ENCODE results near the gene ACP5. TPM values are rescaled to one million over a fixed set of nuclear protein-coding genes. Genes with fewer than 3 reads are reported as not detected.
"Not testable (repeated sequence)": the region's sequence is repeated elsewhere in the genome, so short reads cannot be mapped to it uniquely, and the experiment has no call there.

ACP5 gene
- total RNA-seq, 1 experiment from 2014 or later: 0.85 TPM

- intact Hi-C loops (cut with micrococcal nuclease; ENCODE audit: unreplicated experiment) (no loop called here), in situ Hi-C loops (cut with HindIII; ENCODE audit: low pct_unique_long_range_greater_than_20kb, low sequenced_read_pairs) (no loop called here)
- H3K27me3 ChIP-seq (ENCODE audit: control insufficient read depth, insufficient read depth, low read length): no peaks in the 10 kb centered on the region
- ChIA-PET POLR2A (no interaction called here), CTCF (no interaction called here)
- peaks cover 6% of the 10 kb centered on the region; the same call in 1 of the 2 replicates for H3K9me3 ChIP-seq (ENCODE audit: control insufficient read depth, insufficient read depth, low read depth, low read length)
- no peak overlapping the region for H3K27ac ChIP-seq (ENCODE audit: low read length)
- no peak for ATAC-seq
- DNase-seq (ENCODE audit: low read depth, low spot score): no peak
- H3K4me3 ChIP-seq (ENCODE audit: low read depth in 2 of 2, low read length in 2 of 2): no peak overlapping the region
- no peaks in the 10 kb centered on the region for H3K4me1 ChIP-seq (ENCODE audit: control insufficient read depth, insufficient read depth, low read length)
- no peaks in the 10 kb centered on the region; the same call in 1 of the 2 replicates for H3K36me3 ChIP-seq (ENCODE audit: control insufficient read depth, insufficient read depth, low read length)
- TF ChIP-seq TCF7L2 (IDR thresholded peaks at IDR 0.05; ENCODE audit: low read depth, low read length) (no peak), POLR2AphosphoS5 (IDR thresholded peaks at IDR 0.05; ENCODE audit: low read depth, low read length) (no peak), REST (IDR thresholded peaks at IDR 0.05; ENCODE audit: insufficient read depth in 1 of 2, low read depth in 2 of 2, low read length in 1 of 2) (no peak), CTCF (IDR thresholded peaks at IDR 0.05) (no peak), SIN3A (IDR thresholded peaks at IDR 0.05; ENCODE audit: borderline replicate concordance, insufficient read depth, low read depth, low read length) (no peak)
- BruUV-seq (replicated peaks): no TSS peak
These were observed 46.6 kb upstream of the ACP5 start for GRCh38 chr19:11624069-11624463.

GRCh38 chr19:11622401-11622800 is 45.0 kb upstream of the ACP5 start:
- BruUV-seq (replicated peaks); H3K36me3 ChIP-seq (ENCODE audit: control insufficient read depth, insufficient read depth, low read length); H3K27me3 ChIP-seq (ENCODE audit: control insufficient read depth, insufficient read depth, low read length); DNase-seq (ENCODE audit: low read depth, low spot score); POLR2A ChIA-PET; H3K4me3 ChIP-seq (ENCODE audit: low read depth in 2 of 2, low read length in 2 of 2); H3K27ac ChIP-seq (ENCODE audit: low read length); ATAC-seq; intact Hi-C loops (cut with micrococcal nuclease; ENCODE audit: unreplicated experiment); in situ Hi-C loops (cut with HindIII; ENCODE audit: low pct_unique_long_range_greater_than_20kb, low sequenced_read_pairs); H3K4me1 ChIP-seq (ENCODE audit: control insufficient read depth, insufficient read depth, low read length): not testable (repeated sequence)
- CTCF ChIA-PET: interaction anchor here (0.7 kb wide), 1 partner anchor 94 kb away, joined by 5 read pairs; no protein-coding TSS in a partner anchor
- peaks cover 23% of the 10 kb centered on the region for H3K9me3 ChIP-seq (ENCODE audit: control insufficient read depth, insufficient read depth, low read depth, low read length)

- intact Hi-C loops (cut with micrococcal nuclease; ENCODE audit: unreplicated experiment): no loop called here
- CTCF ChIA-PET: no interaction called here
- Histone ChIP-seq H3K4me3 (ENCODE audit: low read depth in 2 of 2, low read length in 2 of 2) (no peak overlapping the region), H3K9me3 (ENCODE audit: control insufficient read depth, insufficient read depth, low read depth, low read length) (peaks cover 35% of the 10 kb centered on the region), H3K4me1 (ENCODE audit: control insufficient read depth, insufficient read depth, low read length) (no peaks in the 10 kb centered on the region), H3K27ac (ENCODE audit: low read length) (no peak overlapping the region), H3K27me3 (ENCODE audit: control insufficient read depth, insufficient read depth, low read length) (no peaks in the 10 kb centered on the region), H3K36me3 (ENCODE audit: control insufficient read depth, insufficient read depth, low read length) (peaks cover 14% of the 10 kb centered on the region)
- in situ Hi-C loops (cut with HindIII; ENCODE audit: low pct_unique_long_range_greater_than_20kb, low sequenced_read_pairs): no loop called here
- TF ChIP-seq CTCF (IDR thresholded peaks at IDR 0.05) (no peak), REST (IDR thresholded peaks at IDR 0.05; ENCODE audit: insufficient read depth in 1 of 2, low read depth in 2 of 2, low read length in 1 of 2) (no peak), SIN3A (IDR thresholded peaks at IDR 0.05; ENCODE audit: borderline replicate concordance, insufficient read depth, low read depth, low read length) (no peak), POLR2AphosphoS5 (IDR thresholded peaks at IDR 0.05; ENCODE audit: low read depth, low read length) (no peak), TCF7L2 (IDR thresholded peaks at IDR 0.05; ENCODE audit: low read depth, low read length) (no peak)
- DNase-seq (ENCODE audit: low read depth, low spot score) (no peak), ATAC-seq (no peak)
- BruUV-seq (replicated peaks): no TSS peak
- POLR2A ChIA-PET: no interaction called here
These were observed 43.1 kb upstream of the ACP5 start for GRCh38 chr19:11620553-11620952.

All from Panc1 (cell line).